BLaER1 treated with 17β-estradiol and CSF1 and Interleukin-3, amounts not matched to agents 10 nM and 100 nM (cell line): ENCODE data around the gene GRM1.

Source experiments
- H3K27ac ChIP-seq, 11 experiments: shearing (Covaris generic); formaldehyde crosslinking; 2 replicates each; pipeline ENCODE4 v1.8.1; 2022
- H3K27me3 ChIP-seq, 11 experiments: shearing (Covaris generic); formaldehyde crosslinking; 2 replicates each; pipeline ENCODE4 v1.8.1; 2022
- H3K36me3 ChIP-seq, 11 experiments: shearing (Covaris generic); formaldehyde crosslinking; 2 replicates each; pipeline ENCODE4 v1.8.1; 2022
- H3K4me1 ChIP-seq, 10 experiments: shearing (Covaris generic); formaldehyde crosslinking; 2 replicates each; pipeline ENCODE4 v1.8.1; 2022
- H3K4me2 ChIP-seq, 11 experiments: shearing (Covaris generic); formaldehyde crosslinking; 2 replicates each; pipeline ENCODE4 v1.8.1; 2022
- H3K4me3 ChIP-seq, 10 experiments: shearing (Covaris generic); formaldehyde crosslinking; 2 replicates each; pipeline ENCODE4 v1.8.1; 2022
- H3K9ac ChIP-seq, 11 experiments: shearing (Covaris generic); formaldehyde crosslinking; 2 replicates each; pipeline ENCODE4 v1.8.1; 2022
- H3K9me3 ChIP-seq, 11 experiments: shearing (Covaris generic); formaldehyde crosslinking; replicated peaks in 1 of 11; 2 replicates each; pipeline ENCODE4 v1.8.1; 2022
- H4K20me1 ChIP-seq, 11 experiments: shearing (Covaris generic); formaldehyde crosslinking; 2 replicates each; pipeline ENCODE4 v1.8.1; 2022
- Cebpa-rat ChIP-seq, 11 experiments: shearing (Covaris generic); IDR thresholded peaks; 2 replicates each; pipeline ENCODE4 v1.8.1; 2022

The GRM1 gene

DNA sequence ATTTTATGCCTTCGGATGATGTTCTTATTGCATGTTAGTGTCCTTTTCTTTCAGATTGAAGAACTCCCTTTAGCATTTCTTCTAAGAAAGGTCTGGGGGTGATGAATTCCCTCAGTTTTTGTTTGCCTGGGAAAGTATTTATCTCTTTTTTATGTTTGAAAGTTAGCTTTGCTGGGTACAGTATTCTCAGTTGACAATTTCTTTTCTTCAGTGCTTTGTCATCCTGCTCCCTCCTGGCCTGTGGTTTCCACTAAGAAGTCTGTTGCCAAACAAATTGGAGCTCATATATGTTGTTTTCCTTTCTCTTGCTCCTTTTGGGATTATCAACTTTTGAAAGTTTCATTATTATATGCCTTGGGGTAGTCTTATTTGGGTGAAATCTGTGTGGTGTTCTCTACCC is 11.5 kb downstream of the GRM1 start:
- no peak overlapping the region for H3K4me3 ChIP-seq
- H3K9ac ChIP-seq: no peak overlapping the region
- H4K20me1 ChIP-seq: no peaks in the 10 kb centered on the region
- no peak for TF ChIP-seq Cebpa-rat (IDR thresholded peaks at IDR 0.05)
- H3K4me1 ChIP-seq: no peaks in the 10 kb centered on the region
- no peaks in the 10 kb centered on the region for H3K27me3 ChIP-seq
- H3K27ac ChIP-seq: no peak overlapping the region
- no peak overlapping the region for H3K4me2 ChIP-seq
- peaks cover 9 to 24% (median 13%) of the 10 kb centered on the region in 11 experiments; a peak in 21 of 22 replicates for H3K9me3 ChIP-seq
- H3K36me3 ChIP-seq: no peaks in the 10 kb centered on the region

DNA sequence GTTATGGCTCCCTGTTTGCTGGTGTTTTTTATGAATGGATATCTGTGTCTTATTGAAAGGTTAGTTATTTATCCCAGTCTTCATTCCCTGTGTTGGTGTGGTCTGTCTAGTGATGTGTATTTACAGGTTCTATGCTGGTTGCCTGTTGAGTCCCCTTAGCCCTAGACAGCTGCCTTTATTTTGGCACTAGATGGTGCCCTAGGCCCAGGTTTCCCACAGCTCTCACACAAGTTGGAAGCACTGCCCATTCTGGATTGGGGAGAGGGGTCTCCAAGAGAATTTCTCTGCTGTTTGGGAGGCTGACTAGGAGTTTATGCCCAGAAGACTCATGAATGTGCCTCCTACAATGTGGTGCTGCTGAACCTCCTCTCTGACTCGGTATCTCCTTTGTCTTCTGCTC is 12.4 kb downstream of the GRM1 start:
- no peak for TF ChIP-seq Cebpa-rat (IDR thresholded peaks at IDR 0.05)
- Histone ChIP-seq H3K4me2 (no peak overlapping the region), H3K4me1 (no peaks in the 10 kb centered on the region), H3K27me3 (no peaks in the 10 kb centered on the region), H4K20me1 (no peaks in the 10 kb centered on the region), H3K36me3 (no peaks in the 10 kb centered on the region), H3K9me3 (peaks cover 9 to 24% (median 13%) of the 10 kb centered on the region in 11 experiments; a peak in 21 of 22 replicates), H3K4me3 (no peak overlapping the region), H3K27ac (no peak overlapping the region), H3K9ac (no peak overlapping the region)

DNA sequence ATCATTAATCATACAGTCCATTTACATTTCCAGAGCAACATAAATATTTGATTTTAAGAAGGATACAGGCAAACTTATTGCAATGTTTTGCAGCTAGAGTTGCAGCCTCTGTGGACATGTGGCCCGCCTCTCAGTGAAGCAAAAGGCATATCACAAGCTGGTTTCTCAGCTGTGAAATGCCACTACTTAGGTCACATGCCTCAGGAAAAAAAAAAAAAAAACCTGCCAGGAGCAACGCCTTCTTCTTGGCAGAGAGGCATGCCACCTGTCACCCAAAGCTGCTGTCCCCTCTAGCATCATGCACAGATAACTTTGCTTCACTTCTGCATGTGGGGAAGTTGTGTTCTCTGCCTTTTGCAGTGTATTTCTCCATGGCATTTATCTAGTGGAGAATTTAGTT is 18.5 kb downstream of the GRM1 start:
- no peaks in the 10 kb centered on the region for H3K9me3 ChIP-seq
- TF ChIP-seq Cebpa-rat (IDR thresholded peaks at IDR 0.05): no peak
- no peak overlapping the region for H3K4me2 ChIP-seq
- no peak overlapping the region for H3K27ac ChIP-seq
- H3K9ac ChIP-seq: no peak overlapping the region
- H4K20me1 ChIP-seq: no peaks in the 10 kb centered on the region
- no peaks in the 10 kb centered on the region for H3K27me3 ChIP-seq
- H3K36me3 ChIP-seq: no peaks in the 10 kb centered on the region
- H3K4me3 ChIP-seq: no peak overlapping the region
- H3K4me1 ChIP-seq: peaks cover 0 to 4% (median under 1%) of the 10 kb centered on the region in 10 experiments; a peak in 7 of 20 replicates

DNA sequence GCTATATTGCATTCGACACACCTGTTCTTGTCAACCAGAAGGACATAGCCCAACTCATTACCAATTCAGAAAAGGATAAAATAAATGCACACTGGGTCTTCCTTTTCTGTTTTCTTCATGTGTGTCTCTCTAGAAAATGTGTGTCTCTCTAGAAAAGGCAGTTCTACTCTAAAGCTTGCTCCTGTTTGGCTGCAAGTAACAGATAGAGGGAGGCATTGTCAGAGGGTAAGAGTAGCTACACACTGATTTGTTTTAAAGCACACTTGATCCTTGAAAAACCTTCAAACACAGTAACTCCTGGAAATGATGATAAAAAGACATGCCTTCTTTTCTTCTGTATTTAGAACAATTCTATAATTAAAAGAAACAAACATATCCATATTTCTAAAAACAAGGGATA is 21.3 kb downstream of the GRM1 start:
- no peaks in the 10 kb centered on the region for H3K36me3 ChIP-seq
- no peak overlapping the region for H3K9ac ChIP-seq
- no peak overlapping the region for H3K4me2 ChIP-seq
- H3K9me3 ChIP-seq: no peaks in the 10 kb centered on the region
- peaks cover 0 to 11% (median 2%) of the 10 kb centered on the region in 10 experiments; a peak in 7 of 20 replicates for H3K4me1 ChIP-seq
- no peak for TF ChIP-seq Cebpa-rat (IDR thresholded peaks at IDR 0.05)
- no peak overlapping the region for H3K4me3 ChIP-seq
- no peak overlapping the region for H3K27ac ChIP-seq
- no peaks in the 10 kb centered on the region for H4K20me1 ChIP-seq
- no peaks in the 10 kb centered on the region for H3K27me3 ChIP-seq

DNA sequence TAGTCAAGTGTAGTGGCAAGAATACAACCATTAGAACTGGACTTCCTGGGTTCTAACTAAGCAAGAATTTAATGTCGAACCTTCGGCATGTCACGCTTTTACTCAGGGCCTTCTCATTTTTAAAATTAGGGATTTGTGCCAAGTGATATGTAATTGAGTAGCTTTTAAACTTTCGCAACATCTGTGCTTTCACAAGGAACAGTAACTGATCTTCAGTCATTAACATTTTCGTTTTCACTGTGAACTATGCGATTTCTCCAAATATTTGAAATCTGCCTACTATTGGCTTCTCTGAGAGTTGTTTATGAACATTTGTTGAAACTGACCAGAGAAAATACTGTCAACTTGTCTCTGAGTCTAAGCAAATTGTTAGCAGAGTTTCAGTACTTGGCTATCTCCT is 27.6 kb downstream of the GRM1 start:
- no peaks in the 10 kb centered on the region for H3K27me3 ChIP-seq
- no peak for TF ChIP-seq Cebpa-rat (IDR thresholded peaks at IDR 0.05)
- no peak overlapping the region for H3K9ac ChIP-seq
- H3K4me3 ChIP-seq: no peak overlapping the region
- H3K4me2 ChIP-seq: no peak overlapping the region
- H3K36me3 ChIP-seq: no peaks in the 10 kb centered on the region
- no peaks in the 10 kb centered on the region for H4K20me1 ChIP-seq
- H3K4me1 ChIP-seq: peaks cover 0 to 11% (median 2%) of the 10 kb centered on the region in 10 experiments; a peak in 7 of 20 replicates
- peaks cover 0 to 6% (median 0%) of the 10 kb centered on the region in 11 experiments; a peak in 2 of 22 replicates for H3K9me3 ChIP-seq
- H3K27ac ChIP-seq: no peak overlapping the region

DNA sequence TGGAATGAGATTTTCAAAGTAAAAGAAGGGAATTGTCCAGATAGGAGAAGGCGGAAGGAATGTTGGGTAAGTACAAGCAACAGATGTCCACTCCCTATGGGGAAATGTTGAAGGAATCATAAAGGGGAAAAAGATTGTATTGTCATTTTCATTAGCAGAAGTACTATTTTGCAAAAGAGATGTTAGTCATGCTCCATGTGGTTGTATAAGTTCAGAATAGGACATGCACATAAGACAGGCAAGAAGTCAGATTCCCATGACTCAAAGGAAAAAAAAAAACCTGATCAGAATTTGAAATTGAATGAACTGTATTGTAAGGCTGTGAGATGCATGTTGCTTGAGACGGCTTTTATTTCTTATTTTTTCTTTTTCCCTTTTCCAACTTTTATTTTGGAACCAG is 36.8 kb downstream of the GRM1 start:
- H3K27me3 ChIP-seq: no peaks in the 10 kb centered on the region
- no peak for TF ChIP-seq Cebpa-rat (IDR thresholded peaks at IDR 0.05)
- no peaks in the 10 kb centered on the region for H3K9me3 ChIP-seq
- H3K4me3 ChIP-seq: no peak overlapping the region
- H4K20me1 ChIP-seq: no peaks in the 10 kb centered on the region
- H3K9ac ChIP-seq: no peak overlapping the region
- H3K36me3 ChIP-seq: no peaks in the 10 kb centered on the region
- no peak overlapping the region for H3K27ac ChIP-seq
- no peaks in the 10 kb centered on the region for H3K4me1 ChIP-seq
- H3K4me2 ChIP-seq: no peak overlapping the region

DNA sequence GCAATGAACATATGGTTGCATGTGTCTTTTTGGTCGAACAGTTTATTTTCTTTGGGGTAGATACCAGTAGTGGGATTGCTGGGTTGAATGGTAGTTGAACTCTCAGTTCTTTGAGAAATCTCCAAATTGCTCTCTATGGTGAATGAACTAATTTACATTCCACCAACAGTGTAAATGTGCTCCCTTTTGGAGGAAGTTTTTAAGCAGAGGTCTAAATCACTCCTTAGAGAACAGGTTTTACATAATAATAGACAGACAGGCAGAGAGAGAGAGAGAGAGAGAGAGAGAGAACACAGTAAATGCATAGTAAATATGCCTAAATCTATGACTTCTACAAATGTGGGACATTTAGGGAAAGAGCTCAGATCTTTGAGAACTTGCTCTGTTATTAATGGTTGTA is 37.6 kb downstream of the GRM1 start:
- Histone ChIP-seq H3K9me3 (no peaks in the 10 kb centered on the region), H4K20me1 (no peaks in the 10 kb centered on the region), H3K4me1 (no peaks in the 10 kb centered on the region), H3K27ac (no peak overlapping the region), H3K27me3 (no peaks in the 10 kb centered on the region), H3K4me3 (no peak overlapping the region), H3K36me3 (no peaks in the 10 kb centered on the region), H3K4me2 (no peak overlapping the region), H3K9ac (no peak overlapping the region)
- TF ChIP-seq Cebpa-rat (IDR thresholded peaks at IDR 0.05): no peak

DNA sequence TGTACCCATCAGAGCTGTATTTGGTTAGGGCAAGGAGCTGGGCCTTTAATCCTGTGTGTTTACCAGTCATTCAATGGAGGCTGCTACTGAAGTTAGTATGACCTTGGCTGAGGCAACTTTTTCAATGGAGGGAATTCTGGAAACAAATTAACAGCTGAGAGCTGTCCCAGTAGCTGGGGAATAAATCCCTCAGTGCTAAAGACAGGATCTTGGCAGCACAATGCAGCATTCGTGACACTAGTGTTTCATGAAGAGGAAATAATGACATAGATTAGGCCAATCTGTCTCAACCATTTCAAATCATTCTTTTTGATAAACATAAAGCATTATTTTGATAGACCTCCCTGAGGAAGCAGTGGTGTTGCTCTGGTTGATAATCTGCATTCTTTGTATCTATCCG is 42.9 kb downstream of the GRM1 start:
- Histone ChIP-seq H4K20me1 (no peaks in the 10 kb centered on the region), H3K4me1 (no peaks in the 10 kb centered on the region), H3K9me3 (no peaks in the 10 kb centered on the region), H3K27ac (no peak overlapping the region), H3K4me3 (no peak overlapping the region), H3K27me3 (no peaks in the 10 kb centered on the region), H3K9ac (no peak overlapping the region), H3K4me2 (no peak overlapping the region), H3K36me3 (no peaks in the 10 kb centered on the region)
- TF ChIP-seq Cebpa-rat (IDR thresholded peaks at IDR 0.05): no peak

DNA sequence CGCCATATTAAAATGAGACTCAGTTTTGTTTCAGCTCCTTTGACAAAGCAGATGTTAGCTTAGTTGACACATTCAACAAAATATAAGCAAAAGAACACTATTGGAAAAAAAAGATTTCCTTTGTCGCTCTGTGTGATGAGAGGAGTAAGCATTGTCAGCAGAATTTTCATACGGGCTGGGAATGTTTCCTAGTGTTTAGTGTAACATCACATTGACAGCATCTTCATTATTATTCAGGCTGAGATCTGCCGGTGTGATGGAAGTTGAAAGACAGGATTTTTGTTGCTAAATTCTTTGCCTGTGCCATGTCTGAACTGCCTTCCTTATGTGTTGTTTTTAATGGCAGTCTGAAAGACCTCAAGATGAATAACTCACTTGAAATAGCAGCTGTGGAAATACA is 49.1 kb downstream of the GRM1 start:
- H3K27me3 ChIP-seq: no peaks in the 10 kb centered on the region
- peaks cover 0 to 7% (median 0%) of the 10 kb centered on the region in 10 experiments; a peak in 4 of 20 replicates for H3K4me1 ChIP-seq
- H3K9me3 ChIP-seq: no peaks in the 10 kb centered on the region
- no peak overlapping the region for H3K27ac ChIP-seq
- H4K20me1 ChIP-seq: no peaks in the 10 kb centered on the region
- H3K9ac ChIP-seq: no peak overlapping the region
- no peak overlapping the region for H3K4me3 ChIP-seq
- H3K36me3 ChIP-seq: no peaks in the 10 kb centered on the region
- no peak overlapping the region for H3K4me2 ChIP-seq
- no peak for TF ChIP-seq Cebpa-rat (IDR thresholded peaks at IDR 0.05)

DNA sequence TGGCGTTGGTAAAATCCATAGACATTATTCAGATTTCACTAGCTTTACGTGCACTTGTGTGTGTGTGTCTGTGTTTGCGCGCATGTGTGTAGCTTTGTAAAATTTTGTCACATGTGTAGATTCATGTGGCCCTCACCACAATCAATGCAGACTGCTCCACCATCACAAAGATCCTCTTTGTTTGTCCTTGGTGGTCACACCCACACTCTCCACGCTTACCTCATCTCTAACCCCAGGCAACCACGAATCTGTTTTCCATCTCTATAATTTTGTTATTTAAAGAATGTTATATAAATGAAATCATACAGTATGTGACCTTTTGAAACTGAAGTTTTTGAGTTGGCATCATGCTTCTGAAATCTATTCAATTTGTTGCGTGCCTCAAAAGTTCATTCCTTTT is 58.5 kb downstream of the GRM1 start:
- Histone ChIP-seq H3K27me3 (no peaks in the 10 kb centered on the region), H3K4me1 (peaks cover 0 to 10% (median 0%) of the 10 kb centered on the region in 10 experiments; a peak in 4 of 20 replicates), H3K36me3 (no peaks in the 10 kb centered on the region), H4K20me1 (no peaks in the 10 kb centered on the region), H3K9me3 (no peaks in the 10 kb centered on the region), H3K4me2 (no peak overlapping the region), H3K27ac (no peak overlapping the region), H3K9ac (no peak overlapping the region), H3K4me3 (no peak overlapping the region)
- TF ChIP-seq Cebpa-rat (IDR thresholded peaks at IDR 0.05): no peak
